ENCODE results near the gene ATN1. TPM values are rescaled to one million over a fixed set of nuclear protein-coding genes. Genes with fewer than 3 reads are reported as not detected.

ATN1 gene
- total RNA-seq, 1 donor from 2014 or later: 7.7 TPM

DNA sequence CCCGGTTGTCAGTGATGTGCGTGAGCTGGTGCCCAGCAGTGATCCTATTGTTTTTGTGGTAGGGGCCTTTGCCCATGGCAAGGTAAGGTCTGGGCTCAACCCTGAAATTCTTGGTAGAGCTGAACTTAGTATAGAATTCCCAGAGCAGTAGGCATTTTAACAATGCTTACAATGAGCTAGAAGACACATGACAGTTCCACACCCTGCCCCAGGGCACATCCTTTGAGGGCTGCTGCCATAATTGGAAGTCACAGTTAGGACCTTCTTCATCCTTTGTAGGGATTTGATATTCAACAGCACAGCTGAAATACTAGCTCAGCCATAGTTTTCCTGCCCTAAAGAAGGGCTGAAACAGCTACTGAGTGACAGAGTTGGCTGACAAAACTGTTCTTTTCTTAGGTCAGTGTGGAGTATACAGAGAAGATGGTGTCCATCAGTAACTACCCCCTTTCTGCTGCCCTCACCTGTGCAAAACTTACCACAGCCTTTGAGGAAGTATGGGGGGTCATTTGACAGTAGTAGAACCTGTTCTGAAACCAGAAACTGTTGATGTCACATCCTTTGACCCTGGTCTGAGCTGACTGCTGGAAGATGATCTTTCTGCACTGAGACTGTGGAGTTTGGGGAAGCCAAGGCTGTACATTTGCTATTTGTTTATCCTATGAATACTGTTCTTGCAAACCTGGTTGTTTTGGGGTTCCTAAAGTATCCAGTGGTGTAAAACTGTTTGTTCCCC is 47.7 kb downstream of the ATN1 start:
- DNase-seq (ENCODE audit: low read depth in 2 of 2): no peak

DNA sequence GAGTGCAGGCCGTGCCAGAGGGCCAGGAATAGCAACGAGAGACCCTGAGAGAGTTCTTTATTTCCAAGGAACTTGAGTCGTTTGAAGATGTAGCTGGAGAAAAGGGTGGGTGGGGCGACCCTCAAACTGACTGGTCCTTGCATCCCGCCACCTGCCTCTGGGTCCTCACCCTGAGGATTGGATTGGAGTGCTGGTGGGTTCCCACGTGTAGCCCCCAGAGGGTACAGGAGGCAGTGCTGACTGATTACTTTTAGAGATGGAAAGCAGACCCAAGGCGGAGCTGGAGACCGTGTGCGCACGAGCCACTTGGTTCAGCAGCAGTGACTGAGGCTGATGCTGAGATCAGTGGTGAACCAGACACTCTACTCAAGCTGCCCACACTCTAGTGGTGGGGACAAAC is 49.9 kb downstream of the ATN1 start:
- no peak for DNase-seq (ENCODE audit: low read depth in 2 of 2)

DNA sequence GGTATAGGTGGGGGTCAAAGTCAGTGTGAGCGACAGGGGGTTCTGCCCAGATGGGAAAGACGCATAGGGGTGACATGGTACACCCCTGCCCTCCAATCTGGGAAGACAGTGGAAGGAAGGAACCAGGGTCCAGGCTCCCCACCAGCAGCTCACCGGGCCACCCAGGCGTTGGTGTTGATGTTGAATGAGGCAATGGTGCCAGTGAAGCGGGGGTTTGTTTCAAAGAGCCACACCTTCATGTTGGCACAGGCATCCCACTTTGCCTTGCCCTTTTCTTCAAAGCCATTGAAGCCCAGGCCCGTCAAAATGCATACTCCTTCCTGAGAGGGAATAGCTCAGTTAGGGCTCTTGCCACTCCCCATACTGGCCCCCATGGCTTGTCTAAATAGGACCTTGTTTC is 50.4 kb downstream of the ATN1 start:
- DNase-seq (ENCODE audit: low read depth in 2 of 2): no peak

DNA sequence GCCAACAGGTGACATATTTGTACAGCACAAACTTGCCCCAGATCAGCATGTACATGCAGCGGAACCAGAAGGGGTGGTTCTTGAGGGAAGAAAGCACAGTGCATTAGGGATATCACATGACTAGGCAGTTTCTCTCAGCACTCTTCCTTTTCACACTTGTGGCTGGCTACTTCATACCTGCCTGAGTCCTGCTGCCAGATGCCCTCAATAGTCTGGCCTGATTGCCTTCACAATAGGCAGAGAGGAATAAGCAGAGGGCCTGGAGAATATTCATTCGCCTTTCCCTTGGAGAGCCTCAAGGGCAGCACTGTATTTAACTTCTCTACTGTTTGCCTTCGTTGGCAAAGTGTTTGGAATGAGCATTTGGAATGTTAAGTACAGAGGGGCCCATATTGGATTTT is 50.9 kb downstream of the ATN1 start:
- no peak for DNase-seq (ENCODE audit: low read depth in 2 of 2)

DNA sequence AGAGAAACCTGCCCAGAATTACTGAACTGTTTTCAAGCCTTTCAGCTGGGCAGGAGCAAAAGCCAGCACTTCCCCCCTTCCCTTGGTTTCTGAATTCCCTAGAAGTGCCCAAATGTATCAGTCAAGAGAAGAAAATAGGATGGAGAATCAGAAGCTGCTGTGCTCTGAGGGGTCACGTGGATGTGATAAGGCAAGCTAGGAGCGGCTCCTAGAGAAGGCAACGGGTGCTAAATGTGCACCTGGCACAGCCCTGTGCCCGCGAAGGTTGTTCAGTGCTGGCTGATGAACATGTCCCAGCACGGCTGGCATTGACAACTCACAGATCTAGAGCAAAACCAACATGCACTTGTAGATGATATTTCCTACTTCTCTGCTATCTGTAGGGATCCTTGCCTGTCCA is 51.3 kb downstream of the ATN1 start:
- no peak for DNase-seq (ENCODE audit: low read depth in 2 of 2)

DNA sequence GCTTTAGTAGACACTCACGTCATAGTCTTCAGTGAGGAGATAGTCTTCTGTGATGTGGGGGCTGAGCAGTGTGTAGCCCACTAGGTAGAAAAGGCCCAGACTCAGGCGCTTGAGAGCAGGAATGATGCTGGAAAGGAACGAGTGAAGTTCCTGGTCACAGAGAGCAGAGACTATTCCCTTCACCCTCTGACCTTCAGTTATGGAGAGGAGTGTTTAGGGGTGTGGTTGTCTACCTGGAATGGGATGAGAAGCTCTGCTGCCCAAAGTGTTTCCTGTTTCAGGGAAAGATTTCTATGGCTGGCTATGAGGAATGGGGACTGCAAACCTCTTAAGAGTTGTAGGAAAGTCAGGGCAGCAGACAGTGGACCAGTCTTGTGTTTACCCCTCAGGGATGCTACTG is 51.7 kb downstream of the ATN1 start:
- no peak for DNase-seq (ENCODE audit: low read depth in 2 of 2)

DNA sequence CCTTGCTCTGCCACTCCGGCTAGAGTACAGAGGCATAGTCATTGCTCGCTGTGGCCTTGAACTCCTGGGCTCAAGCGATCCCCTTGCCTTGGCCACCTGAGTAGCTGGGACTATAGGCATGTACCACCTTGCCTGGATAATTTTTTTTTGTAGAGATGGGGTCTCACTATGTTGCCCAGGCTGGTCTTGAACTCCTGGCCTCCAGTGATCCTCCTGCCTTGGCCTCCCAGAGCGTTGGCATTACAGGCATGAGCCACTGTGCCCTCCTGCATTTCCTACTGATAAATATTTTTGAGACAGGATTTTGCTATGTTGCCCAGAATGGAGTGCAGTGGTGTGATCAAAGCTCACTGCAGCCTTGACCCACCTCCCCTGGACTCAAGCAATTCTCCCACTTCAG is 52.3 kb downstream of the ATN1 start:
- no peak for DNase-seq (ENCODE audit: low read depth in 2 of 2)

DNA sequence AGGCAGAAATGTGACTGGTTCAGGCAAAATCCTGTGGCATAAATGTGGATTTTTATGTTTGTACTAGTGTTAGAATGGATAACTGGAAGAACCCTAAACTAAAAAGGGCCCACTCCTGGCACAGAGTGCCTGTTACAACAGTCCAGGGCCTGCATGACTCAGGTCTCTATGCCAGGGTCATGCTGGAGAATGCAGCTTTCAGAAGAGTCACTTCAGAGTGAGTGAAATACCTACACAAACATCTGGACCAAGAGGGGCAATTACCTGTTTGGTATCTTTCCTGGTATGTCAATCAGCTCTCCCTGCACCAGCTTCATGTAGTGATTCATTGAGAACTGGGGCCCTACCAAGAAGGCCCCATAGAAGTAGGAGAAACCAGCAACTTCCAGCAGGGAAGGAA is 53.0 kb downstream of the ATN1 start:
- no peak for DNase-seq (ENCODE audit: low read depth in 2 of 2)

DNA sequence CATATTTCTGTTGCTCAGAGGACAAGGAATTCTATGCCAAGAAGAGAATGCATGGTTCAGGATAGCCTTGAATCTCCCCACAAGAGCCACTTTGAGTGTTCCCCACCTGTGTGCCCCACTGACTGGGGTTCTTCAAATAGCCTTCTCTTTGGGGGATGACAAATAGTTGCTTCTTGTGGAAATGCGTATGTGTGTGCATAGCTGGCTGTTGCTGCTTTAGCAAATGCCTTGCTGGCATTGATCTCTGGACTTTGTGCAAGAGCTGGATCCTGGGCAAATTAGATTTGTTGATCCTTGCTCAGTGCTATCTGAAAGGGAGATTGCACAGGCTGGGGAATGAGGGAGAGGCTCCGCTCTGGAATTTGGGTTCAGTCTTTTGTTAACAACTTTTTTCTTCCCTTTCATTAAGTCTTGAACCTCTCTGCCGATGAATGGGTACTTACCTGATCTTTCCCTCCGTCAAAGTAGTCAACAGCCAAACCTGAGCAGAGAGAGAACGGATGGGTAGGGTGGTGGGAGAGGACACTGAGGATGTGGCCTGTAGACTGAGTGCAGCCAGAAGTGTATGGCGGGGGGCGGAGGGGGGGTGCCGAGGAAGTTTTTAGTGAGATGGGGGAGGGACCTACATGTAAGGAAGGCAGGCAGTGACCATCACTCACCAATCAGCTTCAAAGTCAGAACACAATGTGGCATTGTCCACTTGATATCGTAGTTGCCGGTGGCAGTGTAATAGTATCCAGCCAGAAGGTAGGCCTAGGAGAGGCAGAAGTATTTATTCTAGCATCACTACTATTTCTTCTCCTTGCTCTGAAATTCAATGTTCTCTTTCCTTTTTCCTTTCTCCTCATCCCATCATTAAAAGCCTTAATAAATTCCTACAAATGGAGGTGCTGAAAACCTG is 53.6 kb downstream of the ATN1 start:
- no peak for DNase-seq (ENCODE audit: low read depth in 2 of 2)

DNA sequence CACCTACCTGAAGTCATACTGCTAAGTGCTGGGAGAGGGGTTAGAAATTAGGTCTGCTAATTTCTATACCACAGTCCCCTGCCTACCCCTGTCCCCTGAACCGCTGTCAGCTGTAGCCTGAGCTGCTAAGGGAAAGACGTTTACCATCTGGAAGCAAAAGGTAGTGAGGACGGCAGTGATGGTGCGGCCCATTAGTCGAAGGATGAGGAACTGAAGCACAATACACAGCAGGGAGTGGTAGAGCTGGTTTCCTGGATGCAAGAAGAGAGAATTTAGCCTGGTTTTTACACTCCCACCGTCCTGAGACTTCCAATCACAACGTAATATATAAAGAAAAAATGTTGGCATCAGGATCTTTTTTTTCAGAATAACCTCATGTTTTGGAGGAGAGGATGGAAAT is 54.8 kb downstream of the ATN1 start:
- no peak for DNase-seq (ENCODE audit: low read depth in 2 of 2)

DNA sequence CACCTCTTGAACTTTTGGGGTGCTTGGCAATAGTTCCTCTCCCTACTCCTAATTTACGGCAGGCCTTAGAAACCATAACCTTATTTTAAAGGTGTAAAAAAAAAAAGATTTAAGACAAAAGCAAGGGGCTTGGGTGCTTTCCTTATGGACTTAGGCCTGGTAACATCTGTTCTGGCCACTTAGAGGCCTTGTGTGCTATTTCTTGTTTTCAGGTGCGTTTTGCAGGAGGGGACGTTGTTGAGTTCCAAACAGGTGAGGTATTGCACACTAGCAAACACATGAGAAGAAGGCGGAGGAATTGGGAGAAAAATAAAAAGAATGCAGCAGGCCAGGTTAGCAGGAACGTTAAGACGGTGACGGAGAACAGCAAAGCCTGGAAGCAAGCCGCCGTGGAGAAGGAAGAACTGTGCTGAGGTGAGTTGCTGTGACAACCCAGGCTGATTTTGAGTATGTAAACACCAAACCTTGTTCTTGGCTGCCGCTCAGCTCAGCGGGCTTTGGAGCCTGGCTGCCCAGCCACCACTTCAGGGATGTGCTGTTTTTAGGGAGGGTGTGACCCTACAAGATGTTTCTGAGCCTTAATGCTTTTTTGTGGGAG is 60.3 kb downstream of the ATN1 start:
- DNase-seq (ENCODE audit: low read depth in 2 of 2): no peak

Other genes with a start within 250 kb of the ATN1 start
- gene ZNF384, start 238.6 kb upstream of the ATN1 start, total RNA-seq: 6.3 and 8.5 TPM in 2 replicates
- not detected in 2 replicates for gene PIANP, start 227.1 kb upstream of the ATN1 start, total RNA-seq
- gene COPS7A, start 203.9 kb upstream of the ATN1 start, total RNA-seq: 28.3 and 43.5 TPM in 2 replicates
- gene MLF2, start 174.8 kb upstream of the ATN1 start, total RNA-seq: 69.8 and 70.2 TPM in 2 replicates
- gene PTMS, start 161.6 kb upstream of the ATN1 start, total RNA-seq: 45.1 and 56.0 TPM in 2 replicates
- 0.20 and 0.22 TPM in 2 replicates for gene LAG3, start 155.4 kb upstream of the ATN1 start, total RNA-seq
- not detected in 2 replicates for gene CD4, start 138.4 kb upstream of the ATN1 start, total RNA-seq
- 0.20 and 0.87 TPM in 2 replicates for gene GPR162, start 106.1 kb upstream of the ATN1 start, total RNA-seq
- gene P3H3, start 99.6 kb upstream of the ATN1 start, total RNA-seq: 12.9 and 25.7 TPM in 2 replicates
- 0.22 and 0.40 TPM in 2 replicates for gene GNB3, start 87.0 kb upstream of the ATN1 start, total RNA-seq
- gene CDCA3, start 76.7 kb upstream of the ATN1 start, total RNA-seq: 3.4 and 8.9 TPM in 2 replicates
- 57.9 and 59.9 TPM in 2 replicates for gene USP5, start 75.8 kb upstream of the ATN1 start, total RNA-seq
- gene TPI1, start 60.4 kb upstream of the ATN1 start, total RNA-seq: 958 and 967 TPM in 2 replicates
- 2.2 and 4.2 TPM in 2 replicates for gene SPSB2, start 54.7 kb upstream of the ATN1 start, total RNA-seq
- gene LRRC23, start 23.1 kb upstream of the ATN1 start, total RNA-seq: 1.5 and 3.4 TPM in 2 replicates
- 0.99 and 1.7 TPM in 2 replicates for gene ENO2, start 13.4 kb upstream of the ATN1 start, total RNA-seq
- not detected in 2 replicates for gene RNU7-1, start 15.9 kb downstream of the ATN1 start, total RNA-seq
- gene C12orf57, start 16.1 kb downstream of the ATN1 start, total RNA-seq: 130 and 240 TPM in 2 replicates
- 2.2 and 3.2 TPM in 2 replicates for gene PTPN6, start 23.4 kb downstream of the ATN1 start, total RNA-seq
- gene PHB2, start 42.7 kb downstream of the ATN1 start, total RNA-seq: 124 and 150 TPM in 2 replicates
- 20.3 and 22.8 TPM in 2 replicates for gene EMG1, start 43.0 kb downstream of the ATN1 start, total RNA-seq
- 8.5 and 9.9 TPM in 2 replicates for gene LPCAT3, start 90.5 kb downstream of the ATN1 start, total RNA-seq
- under 0.01 and 0.20 TPM in 2 replicates for gene C1S, start 132.8 kb downstream of the ATN1 start, total RNA-seq
- gene C1R, start 164.5 kb downstream of the ATN1 start, total RNA-seq: 0.40 and 0.87 TPM in 2 replicates
- gene C1RL, start 181.3 kb downstream of the ATN1 start, total RNA-seq: 12.2 and 13.7 TPM in 2 replicates
- 0.22 TPM in 1 of 2 replicates, not detected in the other for gene RBP5, start 200.9 kb downstream of the ATN1 start, total RNA-seq
- 12.9 and 15.0 TPM in 2 replicates for gene CLSTN3, start 202.4 kb downstream of the ATN1 start, total RNA-seq

All from lung microvascular endothelial cell (primary cell).